ENCODE measurements around the gene SH2D4B.

DNA sequence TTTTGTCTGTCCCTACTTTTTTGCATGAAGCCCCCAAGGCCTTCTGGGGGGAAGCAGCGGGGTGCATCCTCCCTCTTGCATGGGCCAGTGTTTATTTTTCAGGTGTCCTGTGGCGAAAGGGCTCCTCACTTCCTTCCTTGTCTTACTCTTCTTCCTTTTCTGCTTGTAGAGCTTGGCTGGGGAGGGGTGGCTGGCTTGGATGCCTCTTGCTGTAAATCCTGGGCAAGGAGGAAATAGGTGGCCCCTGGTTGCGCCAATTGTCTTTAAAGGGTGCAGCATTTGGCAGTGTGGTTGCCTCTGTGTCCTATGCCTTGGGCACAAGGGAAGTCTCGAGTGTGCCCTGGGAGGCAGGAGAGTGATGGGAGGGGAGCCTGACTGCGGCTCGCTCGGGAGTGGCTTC, 95.0 kb downstream of the SH2D4B start:
- TF ChIP-seq, protein P1, sequence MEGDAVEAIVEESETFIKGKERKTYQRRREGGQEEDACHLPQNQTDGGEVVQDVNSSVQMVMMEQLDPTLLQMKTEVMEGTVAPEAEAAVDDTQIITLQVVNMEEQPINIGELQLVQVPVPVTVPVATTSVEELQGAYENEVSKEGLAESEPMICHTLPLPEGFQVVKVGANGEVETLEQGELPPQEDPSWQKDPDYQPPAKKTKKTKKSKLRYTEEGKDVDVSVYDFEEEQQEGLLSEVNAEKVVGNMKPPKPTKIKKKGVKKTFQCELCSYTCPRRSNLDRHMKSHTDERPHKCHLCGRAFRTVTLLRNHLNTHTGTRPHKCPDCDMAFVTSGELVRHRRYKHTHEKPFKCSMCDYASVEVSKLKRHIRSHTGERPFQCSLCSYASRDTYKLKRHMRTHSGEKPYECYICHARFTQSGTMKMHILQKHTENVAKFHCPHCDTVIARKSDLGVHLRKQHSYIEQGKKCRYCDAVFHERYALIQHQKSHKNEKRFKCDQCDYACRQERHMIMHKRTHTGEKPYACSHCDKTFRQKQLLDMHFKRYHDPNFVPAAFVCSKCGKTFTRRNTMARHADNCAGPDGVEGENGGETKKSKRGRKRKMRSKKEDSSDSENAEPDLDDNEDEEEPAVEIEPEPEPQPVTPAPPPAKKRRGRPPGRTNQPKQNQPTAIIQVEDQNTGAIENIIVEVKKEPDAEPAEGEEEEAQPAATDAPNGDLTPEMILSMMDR (IDR thresholded peaks at IDR 0.05; ENCODE audit: low read length): no peak
- no peak for TF ChIP-seq EZH2 (IDR thresholded peaks at IDR 0.05; ENCODE audit: borderline replicate concordance, low read length)

All from OCI-LY1 (cell line).